ENCODE data around the gene B3GLCT.

GRCh38 chr13:31245598-31246373 is 46.0 kb downstream of the B3GLCT start:
- no peak for TF ChIP-seq POLR2A (IDR thresholded peaks at IDR 0.05; ENCODE audit: low read depth, low read length)
- no peak for TF ChIP-seq POLR2AphosphoS5 (IDR thresholded peaks at IDR 0.05; ENCODE audit: low read depth, low read length)
